Skeletal muscle satellite cell (primary cell): ENCODE measurements around the gene EEF2K.
"Not testable (repeated sequence)": the region's sequence is repeated elsewhere in the genome, so short reads cannot be mapped to it uniquely, and the experiment has no call there.

Experiments
- H3K27me3 ChIP-seq: 2 replicates; pipeline ENCODE4 v1.7.0; 2013; ENCODE audit warnings: low read length; ENCODE audit not compliant: control insufficient read depth, insufficient read depth
- H3K36me3 ChIP-seq: 2 replicates; pipeline ENCODE4 v1.7.0; 2013; ENCODE audit warnings: mild to moderate bottlenecking, control low read depth, low read length; ENCODE audit not compliant: insufficient read depth
- H3K4me1 ChIP-seq: 2 replicates; pipeline ENCODE4 v1.7.0; 2013; ENCODE audit warnings: low read length; ENCODE audit not compliant: control insufficient read depth, insufficient read depth
- H3K4me2 ChIP-seq: 2 replicates; pipeline ENCODE4 v1.7.0; 2013; ENCODE audit warnings: mild to moderate bottlenecking, low read length
- H3K4me3 ChIP-seq: 2 replicates; pipeline ENCODE4 v1.7.0; 2013; ENCODE audit warnings: low read length
- H3K9ac ChIP-seq: 2 replicates; pipeline ENCODE4 v1.7.0; 2013; ENCODE audit warnings: mild to moderate bottlenecking, low read depth, low read length, moderate library complexity
- H3K9me3 ChIP-seq: replicated peaks from 2 replicates; pipeline ENCODE4 v1.7.0; 2013; ENCODE audit warnings: mild to moderate bottlenecking, control low read depth, low read length

Gene EEF2K

GRCh38 chr16:22214402-22214801 is 8.3 kb downstream of the EEF2K start:
- H3K9ac ChIP-seq, result no peak overlapping the region
- no peak overlapping the region for H3K4me2 ChIP-seq
- no peaks in the 10 kb centered on the region for H3K27me3 ChIP-seq
- no peak overlapping the region for H3K4me3 ChIP-seq
- peaks cover 35% of the 10 kb centered on the region for H3K4me1 ChIP-seq
- H3K36me3 ChIP-seq, result peaks cover 4% of the 10 kb centered on the region
- peaks cover 3% of the 10 kb centered on the region for H3K9me3 ChIP-seq

- Histone ChIP-seq H3K9me3 (peaks cover 3% of the 10 kb centered on the region), H3K4me3 (no peak overlapping the region), H3K4me1 (peaks cover 35% of the 10 kb centered on the region), H3K27me3 (no peaks in the 10 kb centered on the region), H3K36me3 (peaks cover 4% of the 10 kb centered on the region), H3K9ac (no peak overlapping the region), H3K4me2 (no peak overlapping the region)
These were observed 8.8 kb downstream of the EEF2K start for GRCh38 chr16:22214889-22215288.

GRCh38 chr16:22216191-22216831 is 10.2 kb downstream of the EEF2K start:
- no peak overlapping the region for H3K9ac ChIP-seq
- H3K27me3 ChIP-seq, result no peaks in the 10 kb centered on the region
- peaks cover 42% of the 10 kb centered on the region for H3K4me1 ChIP-seq
- no peaks in the 10 kb centered on the region for H3K9me3 ChIP-seq
- peaks cover 4% of the 10 kb centered on the region for H3K36me3 ChIP-seq
- no peak overlapping the region for H3K4me3 ChIP-seq
- peak overlapping the region; percentile 10 for H3K4me2 ChIP-seq

- peaks cover 41% of the 10 kb centered on the region for H3K4me1 ChIP-seq
- peak overlapping the region; percentile 10 for H3K4me2 ChIP-seq
- H3K9me3 ChIP-seq, H3K27me3 ChIP-seq, H3K36me3 ChIP-seq, H3K4me3 ChIP-seq, H3K9ac ChIP-seq: not testable (repeated sequence)
These were observed 10.8 kb downstream of the EEF2K start for GRCh38 chr16:22216832-22217225.

GRCh38 chr16:22217890-22218730 is 12.0 kb downstream of the EEF2K start:
- no peak overlapping the region for H3K4me3 ChIP-seq

GRCh38 chr16:22219389-22220068 is 13.5 kb downstream of the EEF2K start:
- no peak overlapping the region for H3K4me2 ChIP-seq
- no peak overlapping the region for H3K9ac ChIP-seq
- no peaks in the 10 kb centered on the region for H3K27me3 ChIP-seq
- H3K4me3 ChIP-seq, result no peak overlapping the region
- peaks cover 39% of the 10 kb centered on the region for H3K4me1 ChIP-seq
- H3K36me3 ChIP-seq, result no peaks in the 10 kb centered on the region
- H3K9me3 ChIP-seq, result no peaks in the 10 kb centered on the region

More at GRCh38 chr16:22217890-22218730, 12.0 kb downstream of the EEF2K start:
- Histone ChIP-seq H3K4me1 (peaks cover 39% of the 10 kb centered on the region), H3K4me2 (no peak overlapping the region), H3K36me3 (peaks cover 4% of the 10 kb centered on the region), H3K27me3 (no peaks in the 10 kb centered on the region), H3K9ac (no peak overlapping the region), H3K9me3 (no peaks in the 10 kb centered on the region)

GRCh38 chr16:22220069-22220440 is 14.0 kb downstream of the EEF2K start:
- peaks cover 41% of the 10 kb centered on the region for H3K4me1 ChIP-seq
- H3K4me2 ChIP-seq, result peak overlapping the region; percentile 12
- no peaks in the 10 kb centered on the region for H3K36me3 ChIP-seq
- H3K9me3 ChIP-seq, result no peaks in the 10 kb centered on the region
- no peaks in the 10 kb centered on the region for H3K27me3 ChIP-seq
- no peak overlapping the region for H3K4me3 ChIP-seq
- H3K9ac ChIP-seq, result peak overlapping the region; percentile 7

- no peaks in the 10 kb centered on the region for H3K36me3 ChIP-seq
- no peaks in the 10 kb centered on the region for H3K27me3 ChIP-seq
- H3K9me3 ChIP-seq, result no peaks in the 10 kb centered on the region
- peak overlapping the region; percentile 7 for H3K9ac ChIP-seq
- peak overlapping the region; percentile 15 for H3K4me2 ChIP-seq
- no peak overlapping the region for H3K4me3 ChIP-seq
- H3K4me1 ChIP-seq, result peaks cover 37% of the 10 kb centered on the region
These were observed 14.6 kb downstream of the EEF2K start for GRCh38 chr16:22220714-22221113.

GRCh38 chr16:22222006-22222405 is 15.9 kb downstream of the EEF2K start:
- H3K36me3 ChIP-seq, result no peaks in the 10 kb centered on the region
- no peaks in the 10 kb centered on the region for H3K9me3 ChIP-seq
- H3K27me3 ChIP-seq, result no peaks in the 10 kb centered on the region
- no peak overlapping the region for H3K9ac ChIP-seq
- H3K4me2 ChIP-seq, result no peak overlapping the region
- H3K4me3 ChIP-seq, result no peak overlapping the region
- peaks cover 25% of the 10 kb centered on the region for H3K4me1 ChIP-seq

GRCh38 chr16:22222998-22223397 is 16.9 kb downstream of the EEF2K start:
- H3K9ac ChIP-seq, result no peak overlapping the region
- H3K36me3 ChIP-seq, result no peaks in the 10 kb centered on the region
- no peak overlapping the region for H3K4me2 ChIP-seq
- no peak overlapping the region for H3K4me3 ChIP-seq
- no peaks in the 10 kb centered on the region for H3K27me3 ChIP-seq
- peaks cover 25% of the 10 kb centered on the region for H3K4me1 ChIP-seq
- H3K9me3 ChIP-seq, result no peaks in the 10 kb centered on the region

GRCh38 chr16:22225060-22225459 is 19.0 kb downstream of the EEF2K start:
- Histone ChIP-seq H3K4me2 (peak overlapping the region; percentile 46), H3K27me3 (no peaks in the 10 kb centered on the region), H3K36me3 (peaks cover 5% of the 10 kb centered on the region), H3K4me3 (no peak overlapping the region), H3K9me3 (no peaks in the 10 kb centered on the region), H3K4me1 (peaks cover 19% of the 10 kb centered on the region), H3K9ac (no peak overlapping the region)
